ENCODE results near the gene ZFP30.
A peak's percentile ranks its signal among the peaks of the same experiment; 100 is the strongest.
"Not testable (repeated sequence)": the region's sequence is repeated elsewhere in the genome, so short reads cannot be mapped to it uniquely, and the experiment has no call there.

The ZFP30 gene

DNA sequence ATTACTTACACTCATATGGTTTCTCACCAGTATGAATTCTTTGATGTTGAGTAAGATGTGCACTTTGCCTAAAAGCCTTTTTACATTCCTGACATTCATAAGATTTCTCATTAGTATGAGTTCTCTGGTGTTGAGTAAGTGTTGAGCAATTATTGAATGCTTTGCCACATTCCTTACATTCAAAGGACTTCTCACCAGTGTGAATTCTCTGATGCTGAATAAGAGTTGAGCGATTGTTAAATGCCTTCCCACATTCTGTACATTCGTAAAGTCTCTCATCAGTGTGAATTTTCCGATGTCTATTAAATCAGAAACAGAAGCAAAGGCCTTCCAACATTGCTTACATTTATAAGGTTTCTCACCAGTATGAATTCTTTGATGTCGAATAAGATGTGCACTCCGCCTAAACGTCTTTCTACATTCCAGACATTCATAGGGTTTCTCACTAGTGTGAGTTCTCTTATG is 14.2 kb upstream of the ZFP30 start:
- TF ChIP-seq CTCF (conservative IDR thresholded peaks at IDR 0.05): no peak
- no peak overlapping the region for H3K27ac ChIP-seq

- not testable (repeated sequence) for H3K27ac ChIP-seq
Observed at GRCh38 chr19:37657157-37657556, 1.9 kb upstream of the ZFP30 start.

DNA sequence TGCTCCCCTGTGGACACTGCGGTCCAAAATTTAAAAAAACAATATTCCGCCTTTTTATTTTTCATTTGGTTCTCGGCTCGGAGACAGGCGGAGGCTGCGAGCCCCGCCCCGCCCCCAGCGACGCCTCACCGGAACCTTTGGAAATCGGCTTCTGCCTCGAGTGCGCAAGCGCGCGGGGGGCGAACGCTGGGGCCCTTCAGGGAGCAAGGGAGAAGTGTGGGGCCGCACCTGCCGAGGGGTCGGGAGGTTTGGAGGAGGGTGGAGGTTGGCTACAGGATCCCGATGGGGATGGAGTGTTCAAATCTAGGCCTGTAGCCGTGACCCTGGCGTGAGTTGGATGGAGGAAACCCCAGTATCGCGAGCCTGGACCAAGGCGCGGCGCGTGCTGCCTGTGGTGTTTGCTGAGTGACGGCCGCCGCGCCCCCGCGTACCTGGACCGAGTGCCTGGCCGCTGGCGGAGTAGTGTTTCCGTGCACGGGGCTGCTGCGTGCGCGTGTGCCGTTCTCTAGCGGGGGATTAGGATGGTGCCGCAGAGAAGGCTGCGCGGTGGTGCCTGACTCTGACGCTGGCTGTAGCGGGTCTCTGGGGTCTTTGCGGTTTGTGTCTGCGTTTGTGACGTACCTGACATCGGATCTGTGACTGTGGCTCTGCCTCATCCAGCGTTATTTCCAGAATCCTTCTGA is 565 bp upstream of the ZFP30 start:
- H3K27ac ChIP-seq: peak overlapping the region; percentile 94
- no peak for TF ChIP-seq CTCF (conservative IDR thresholded peaks at IDR 0.05)

- TF ChIP-seq CTCF (conservative IDR thresholded peaks at IDR 0.05): no peak
- H3K27ac ChIP-seq: peak overlapping the region; percentile 94
Observed at GRCh38 chr19:37654629-37655300, 500 bp downstream of the ZFP30 start.

GRCh38 chr19:37654118-37654517 is 1.1 kb downstream of the ZFP30 start:
- peak overlapping the region; percentile 94 for H3K27ac ChIP-seq

GRCh38 chr19:37635076-37636056 is 19.9 kb downstream of the ZFP30 start:
- no peak for TF ChIP-seq CTCF (conservative IDR thresholded peaks at IDR 0.05)
- no peak overlapping the region for H3K27ac ChIP-seq

More at GRCh38 chr19:37654118-37654517, 1.1 kb downstream of the ZFP30 start:
- no peak for TF ChIP-seq CTCF (conservative IDR thresholded peaks at IDR 0.05)

- H3K27ac ChIP-seq: peak overlapping the region; percentile 88
Observed at GRCh38 chr19:37594982-37595382, 60.3 kb downstream of the ZFP30 start.

More at GRCh38 chr19:37594982-37595382, 60.3 kb downstream of the ZFP30 start:
- no peak for TF ChIP-seq CTCF (conservative IDR thresholded peaks at IDR 0.05)
